K562 (cell line): ENCODE results near the gene RBPMS2. TPM values are rescaled to one million over a fixed set of nuclear protein-coding genes. Genes with fewer than 3 reads are reported as not detected.
A peak's percentile ranks its signal among the peaks of the same experiment; 100 is the strongest.

Experiments
- ATAC-seq: fragments of 200-7000 bp; cut with Tn5 transposase; 3 replicates; pipeline ENCODE4 v1.9.1; 2020; ENCODE audit warnings: moderate library complexity
- BruUV-seq: library from RNA; stranded (reverse); fragments of 400-500 nt; replicated peaks from 2 replicates; lab custom pipeline; 2021; lab: Mats Ljungman, UMichigan
- CTCF ChIA-PET: fragments of 300-600 bp; formaldehyde crosslinking; extraction: SDS; loops from one replicate; lab custom pipeline; 2021; ENCODE audit warnings: low intra/inter-chr PET ratio; lab: Yijun Ruan, JAX
- POLR2A ChIA-PET: fragments of 300-600, 350-650 bp; sonication (Branson Sonifier 250); formaldehyde crosslinking; extraction: SDS; loops from one replicate; lab custom pipeline; 2021; ENCODE audit warnings: antibody characterized with exemption, inconsistent platforms; lab: Yijun Ruan, JAX
- DNase-seq, 4 experiments: peaks; one replicate each; pipeline versions ENCODE4 v3.0.0 to v3.0.0-alpha.2; 2011 to 2018; ENCODE audit warnings: low spot score in 3 of 4, mixed read lengths in 3 of 4; ENCODE audit errors: extremely low read depth in 1 of 4
- FAIRE-seq: peaks from 2 replicates; lab custom pipeline; 2011; peaks lifted over from hg19 to GRCh38; lab: Jason Lieb, UNC
- H2AFZ ChIP-seq: 2 replicates; pipeline ENCODE4 v1.6.0; 2011; ENCODE audit warnings: low read depth, low read length, control low read depth, inconsistent platforms
- H3K27ac ChIP-seq: fragments of 200-600 bp; 3 replicates; pipeline ENCODE4 v1.8.0; 2011; ENCODE audit warnings: low read depth, mild to moderate bottlenecking, control low read depth, inconsistent platforms, low read length, moderate library complexity, mixed read lengths; ENCODE audit errors: extremely low read depth
- H3K27me3 ChIP-seq, 2 experiments: fragments of 300-600 bp in 1 of 2; 2 replicates in 1 of 2; 3 replicates in 1 of 2; pipeline versions ENCODE4 v1.6.0 to v1.8.0; 2011; ENCODE audit warnings: inconsistent platforms in 2 of 2, low read length in 2 of 2, mild to moderate bottlenecking in 1 of 2, mixed read lengths in 1 of 2, moderate library complexity in 1 of 2; ENCODE audit not compliant: control insufficient read depth in 2 of 2, insufficient read depth in 2 of 2
- H3K36me3 ChIP-seq: fragments of 300-600 bp; 3 replicates; pipeline ENCODE4 v1.8.0; 2011; ENCODE audit warnings: mild to moderate bottlenecking, low read length, inconsistent platforms; ENCODE audit not compliant: control insufficient read depth, insufficient read depth
- H3K4me1 ChIP-seq, 2 experiments: fragments of 200-600 bp in 1 of 2; replicated peaks in 1 of 2; 2 replicates in 1 of 2; 3 replicates in 1 of 2; pipeline versions ENCODE4 v1.5.1 to v1.8.0; 2011; ENCODE audit warnings: inconsistent platforms in 2 of 2, low read length in 2 of 2, mild to moderate bottlenecking in 1 of 2, mixed read lengths in 1 of 2, moderate library complexity in 1 of 2; ENCODE audit not compliant: control insufficient read depth in 2 of 2, insufficient read depth in 2 of 2
- H3K4me2 ChIP-seq: 2 replicates; pipeline ENCODE4 v1.6.1; 2011; ENCODE audit warnings: low read length, control low read depth, inconsistent platforms, mixed read lengths; ENCODE audit not compliant: insufficient read depth
- H3K4me3 ChIP-seq: fragments of 200-600 bp; sonication (generic), shearing (Covaris generic); 2 replicates; pipeline ENCODE4 v1.5.1; 2016; ENCODE audit warnings: control low read depth, inconsistent platforms
- H3K79me2 ChIP-seq: fragments of 200-600 bp; 3 replicates; pipeline ENCODE4 v1.8.0; 2011; ENCODE audit warnings: low read length, inconsistent platforms; ENCODE audit not compliant: control insufficient read depth, insufficient read depth
- H3K9ac ChIP-seq, 2 experiments: 2 replicates each; pipeline versions ENCODE4 v1.6.0 to v1.6.1; 2011; ENCODE audit warnings: low read depth in 2 of 2, low read length in 2 of 2, control low read depth in 1 of 2, inconsistent platforms in 1 of 2, mild to moderate bottlenecking in 1 of 2, mixed read lengths in 1 of 2; ENCODE audit not compliant: insufficient read depth in 1 of 2
- H3K9me1 ChIP-seq: one replicate; pipeline ENCODE4 v1.6.0; 2011; ENCODE audit warnings: inconsistent platforms, mild to moderate bottlenecking, low read length, moderate library complexity; ENCODE audit not compliant: control insufficient read depth, insufficient read depth
- H3K9me3 ChIP-seq: replicated peaks from 2 replicates; pipeline ENCODE4 v1.5.1; 2011; ENCODE audit warnings: low read depth, low read length, inconsistent platforms; ENCODE audit not compliant: control insufficient read depth, insufficient read depth
- H4K20me1 ChIP-seq: replicated peaks from 2 replicates; pipeline ENCODE4 v1.6.1; 2011; ENCODE audit warnings: low read length, inconsistent platforms, mixed read lengths; ENCODE audit not compliant: control insufficient read depth, insufficient read depth
- EGR1 ChIP-seq: fragments of 450-650 bp; conservative IDR thresholded peaks from 2 replicates; pipeline ENCODE4 v1.6.1; 2017; ENCODE audit warnings: mild to moderate bottlenecking
- LCOR ChIP-seq: sonication (generic); formaldehyde crosslinking; IDR thresholded peaks from 2 replicates; pipeline ENCODE4 v1.8.0; 2022; ENCODE audit warnings: mild to moderate bottlenecking, missing genetic modification reagents
- NCOA1 ChIP-seq: fragments of 450-650 bp; IDR thresholded peaks from 2 replicates; pipeline ENCODE4 v1.6.1; 2016; ENCODE audit warnings: low read depth
- POLR3G ChIP-seq: IDR thresholded peaks from 2 replicates; pipeline ENCODE4 v1.6.1; 2011; ENCODE audit not compliant: insufficient read length, insufficient replicate concordance; ENCODE audit errors: extremely low read depth
- RAD21 ChIP-seq, 2 experiments: fragments of 250-450 bp in 1 of 2; fragments of 450-650 bp in 1 of 2; sonication (Bioruptor Pico) in 1 of 2; formaldehyde crosslinking in 1 of 2; IDR thresholded peaks in 1 of 2; conservative IDR thresholded peaks in 1 of 2; 2 replicates each; pipeline versions ENCODE4 v1.4.0 to v1.8.0; 2020 to 2022; ENCODE audit warnings: mild to moderate bottlenecking in 2 of 2, moderate library complexity in 1 of 2
- ZFP36 ChIP-seq: fragments of 150-350 bp; IDR thresholded peaks from 2 replicates; pipeline ENCODE4 v1.6.1; 2018; ENCODE audit warnings: low read length, low read depth; ENCODE audit not compliant: partially characterized antibody
- ZNF311 ChIP-seq: fragments of 250-450 bp; sonication (Bioruptor Pico); IDR thresholded peaks from 2 replicates; pipeline ENCODE4 v1.4.0; 2020; ENCODE audit warnings: mild to moderate bottlenecking, moderate library complexity
- ZNF551 ChIP-seq: fragments of 250-450 bp; sonication (Bioruptor Pico); IDR thresholded peaks from 2 replicates; pipeline ENCODE4 v1.5.0; 2021; ENCODE audit warnings: mild to moderate bottlenecking, moderate library complexity
- WGBS: fragments of 100-300 bp; shearing (Covaris generic); methylation state at CpG from one replicate; pipeline ENCODE4 v1.1.6; 2016; ENCODE audit warnings: low coverage, mixed read lengths; ENCODE audit not compliant: insufficient coverage; ENCODE audit errors: missing lambda C conversion rate; 5-methylcytosine and 5-hydroxymethylcytosine counted together
- in situ Hi-C: fragments of 300-500 bp; cut with MboI; formaldehyde crosslinking; loops from 4 replicates; pipeline ENCODE4 v1.15.0; 2018; ENCODE audit warnings: inconsistent platforms, mixed read lengths
- intact Hi-C: fragments of 100-400 bp; cut with micrococcal nuclease; formaldehyde crosslinking; loops from 2 replicates; pipeline ENCODE4 v1.14.2; 2022
- polyA plus RNA-seq, 8 experiments: library from polyadenylated mRNA; depleted of rRNA in 4 of 8; stranded (reverse) in 5 of 8; unstranded in 3 of 8; fragments of >200 nt; fragmentation: Nextera tagmentation in 2 of 8; fragmentation: Illumina TruSeq in 1 of 8; extraction: Ambion mirVana in 2 of 8; extraction: Trizol in 1 of 8; gene quantifications; 2 replicates each; pipeline versions ENCODE4 v1.2.1 to v1.2.3, GENCODE V29; 2011 to 2014; ENCODE audit warnings: inconsistent platforms in 1 of 8, missing spikeins in 1 of 8
- total RNA-seq, 7 experiments: library from RNA; depleted of rRNA in 6 of 7; stranded (reverse); fragments of >200 nt in 6 of 7; fragmentation: Illumina TruSeq in 2 of 7; extraction: Trizol in 2 of 7; gene quantifications; 2 replicates each; pipeline versions ENCODE4 v1.2.1 to v1.2.3, GENCODE V29; 2011 to 2021; ENCODE audit warnings: low replicate concordance in 1 of 7
- TF ChIP-seq, protein P1 (sequence below): fragments of 250-450 bp; sonication (Bioruptor Pico); IDR thresholded peaks from 2 replicates; pipeline ENCODE4 v1.8.0; 2022; ENCODE audit warnings: inconsistent platforms, mild to moderate bottlenecking, moderate library complexity, borderline replicate concordance
- TF ChIP-seq, protein P2 (sequence below), 3 experiments: IDR thresholded peaks in 2 of 3; conservative IDR thresholded peaks in 1 of 3; 2 replicates each; pipeline ENCODE4 v1.5.1; 2011 to 2012; ENCODE audit warnings: low read length in 3 of 3, mild to moderate bottlenecking in 3 of 3, control low read depth in 2 of 3, improper control_type of control experiment in 1 of 3, inconsistent platforms in 1 of 3, low read depth in 1 of 3, mixed read lengths in 1 of 3, moderate library complexity in 1 of 3; ENCODE audit not compliant: insufficient read depth in 2 of 3

The RBPMS2 gene
- total and polyA plus RNA-seq, 9 of the 15 experiments (the other 6 are each of a cell fraction or from before 2014, with no cell fraction given) = 0.11 to 2.6 (median 0.37) TPM; not detected in 1

DNA sequence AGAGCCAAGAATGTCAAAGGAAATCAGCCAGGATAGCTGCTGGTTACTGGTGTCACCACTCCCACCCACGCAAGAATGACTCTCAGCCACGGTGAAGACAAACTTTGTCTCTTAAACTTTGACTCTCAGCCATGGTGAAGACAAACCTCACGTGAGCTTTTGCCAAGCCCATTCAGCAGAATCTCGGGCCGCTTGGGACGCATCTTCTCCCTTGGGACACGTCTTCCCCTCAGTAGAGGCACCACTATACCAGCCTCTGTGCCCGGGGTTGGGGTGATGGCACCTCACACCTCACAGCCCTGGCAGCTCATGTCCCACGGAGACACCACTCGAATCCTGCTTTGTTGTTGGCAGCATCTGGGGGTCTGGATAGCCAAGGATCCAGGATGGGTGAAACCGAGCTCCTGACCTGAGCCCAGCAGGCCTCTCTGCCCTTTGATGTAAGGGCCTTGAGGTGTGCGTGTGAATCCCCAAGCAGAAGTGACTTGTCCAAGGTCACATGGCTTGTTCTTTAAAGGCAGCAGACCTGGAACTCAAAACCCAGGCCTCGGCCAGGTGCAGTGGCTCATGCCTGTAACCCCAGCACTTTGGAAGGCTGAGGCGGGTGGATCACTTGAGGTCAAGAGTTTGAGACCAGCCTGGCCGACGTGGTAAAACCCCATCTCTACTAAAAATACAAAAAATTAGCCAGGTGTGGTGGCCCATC, 21.8 kb downstream of the RBPMS2 start:
- Histone ChIP-seq H3K9ac (no peak overlapping the region), H3K4me2 (no peak overlapping the region), H3K27me3 (peaks cover 36 to 82% of the 10 kb centered on the region in 2 experiments), H3K4me3 (no peak overlapping the region), H3K9me1 (no peaks in the 10 kb centered on the region), H3K36me3 (no peaks in the 10 kb centered on the region), H3K79me2 (no peaks in the 10 kb centered on the region), H4K20me1 (no peaks in the 10 kb centered on the region), H3K9me3 (no peaks in the 10 kb centered on the region), H2AFZ (no peak overlapping the region), H3K4me1 (peaks cover 0 to 11% of the 10 kb centered on the region in 2 experiments; a peak in 3 of 5 replicates), H3K27ac (no peak overlapping the region)
- TF ChIP-seq ZNF311 (CRISPR knock-in tag) (no peak), EGR1 (peak; percentile 59)
- BruUV-seq = no TSS peak
- in situ Hi-C loops (no loop called here), intact Hi-C loops (no loop called here)
- FAIRE-seq = peak; percentile 6
- DNase-seq = no peak
- POLR2A ChIA-PET = interaction anchor here (0.6 to 0.8 kb wide), 2 partner anchors 20 to 141 kb away, joined by 3 read pairs; no protein-coding TSS in a partner anchor
- ATAC-seq = no peak
- CTCF ChIA-PET = no interaction called here
- 4% methylated on average over 16 of the region's 16 CpGs for WGBS

DNA sequence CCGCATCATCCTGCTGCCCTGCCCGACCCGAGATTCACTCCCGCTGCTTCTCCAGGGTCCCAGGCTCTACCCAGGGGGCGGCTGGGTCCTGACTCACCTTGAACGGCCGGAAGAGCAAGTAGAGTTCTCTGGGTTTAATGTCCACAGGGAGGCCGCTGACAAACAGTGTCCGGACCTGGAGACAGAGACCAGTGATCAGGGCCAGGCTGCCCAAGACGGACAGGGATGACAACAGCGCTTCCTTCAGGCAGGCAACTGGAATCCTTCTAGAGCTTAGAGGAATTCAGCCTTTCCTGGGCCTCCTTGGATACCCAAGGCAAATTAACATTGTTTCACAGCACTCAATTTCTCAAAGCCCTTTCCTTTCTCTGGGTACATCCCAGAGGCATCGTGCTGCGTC, 23.9 kb downstream of the RBPMS2 start:
- Histone ChIP-seq H3K4me3 (no peak overlapping the region), H3K4me1 (peaks cover 0 to 14% of the 10 kb centered on the region in 2 experiments; a peak in 3 of 5 replicates), H2AFZ (peak overlapping the region; percentile 73; the same call in 1 of the 2 replicates), H3K9ac (peak overlapping the region in 1 of 2 experiments; percentile 50; a peak in 1 of 4 replicates), H3K9me3 (no peaks in the 10 kb centered on the region), H3K4me2 (no peak overlapping the region), H3K9me1 (no peaks in the 10 kb centered on the region), H3K79me2 (no peaks in the 10 kb centered on the region), H3K27ac (no peak overlapping the region), H4K20me1 (no peaks in the 10 kb centered on the region; the same call in 1 of the 2 replicates), H3K27me3 (peaks cover 55 to 93% of the 10 kb centered on the region in 2 experiments), H3K36me3 (no peaks in the 10 kb centered on the region)
- intact Hi-C loops (no loop called here), in situ Hi-C loops (no loop called here)
- no TSS peak for BruUV-seq
- FAIRE-seq (no peak), DNase-seq (peak in 1 of 4 experiments; percentile 32), ATAC-seq (peak; percentile 67)
- 10% methylated on average over 13 of the region's 13 CpGs for WGBS
- ChIA-PET POLR2A (no interaction called here), CTCF (no interaction called here)
- TF ChIP-seq LCOR (CRISPR knock-in tag) (no peak), ZNF551 (CRISPR knock-in tag) (no peak), ZFP36 (peak; percentile 42), POLR3G (no peak), RAD21 (CRISPR knock-in tag; conservative IDR thresholded peaks at IDR 0.05 in 1 of 2, IDR thresholded peaks at IDR 0.05 in 1 of 2) (peak in 1 of 2 experiments; percentile 29; a peak in 2 of 4 replicates), NCOA1 (no peak)
- TF ChIP-seq, protein P1, sequence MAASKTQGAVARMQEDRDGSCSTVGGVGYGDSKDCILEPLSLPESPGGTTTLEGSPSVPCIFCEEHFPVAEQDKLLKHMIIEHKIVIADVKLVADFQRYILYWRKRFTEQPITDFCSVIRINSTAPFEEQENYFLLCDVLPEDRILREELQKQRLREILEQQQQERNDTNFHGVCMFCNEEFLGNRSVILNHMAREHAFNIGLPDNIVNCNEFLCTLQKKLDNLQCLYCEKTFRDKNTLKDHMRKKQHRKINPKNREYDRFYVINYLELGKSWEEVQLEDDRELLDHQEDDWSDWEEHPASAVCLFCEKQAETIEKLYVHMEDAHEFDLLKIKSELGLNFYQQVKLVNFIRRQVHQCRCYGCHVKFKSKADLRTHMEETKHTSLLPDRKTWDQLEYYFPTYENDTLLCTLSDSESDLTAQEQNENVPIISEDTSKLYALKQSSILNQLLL (CRISPR knock-in tag) = no peak
- TF ChIP-seq, protein P2, sequence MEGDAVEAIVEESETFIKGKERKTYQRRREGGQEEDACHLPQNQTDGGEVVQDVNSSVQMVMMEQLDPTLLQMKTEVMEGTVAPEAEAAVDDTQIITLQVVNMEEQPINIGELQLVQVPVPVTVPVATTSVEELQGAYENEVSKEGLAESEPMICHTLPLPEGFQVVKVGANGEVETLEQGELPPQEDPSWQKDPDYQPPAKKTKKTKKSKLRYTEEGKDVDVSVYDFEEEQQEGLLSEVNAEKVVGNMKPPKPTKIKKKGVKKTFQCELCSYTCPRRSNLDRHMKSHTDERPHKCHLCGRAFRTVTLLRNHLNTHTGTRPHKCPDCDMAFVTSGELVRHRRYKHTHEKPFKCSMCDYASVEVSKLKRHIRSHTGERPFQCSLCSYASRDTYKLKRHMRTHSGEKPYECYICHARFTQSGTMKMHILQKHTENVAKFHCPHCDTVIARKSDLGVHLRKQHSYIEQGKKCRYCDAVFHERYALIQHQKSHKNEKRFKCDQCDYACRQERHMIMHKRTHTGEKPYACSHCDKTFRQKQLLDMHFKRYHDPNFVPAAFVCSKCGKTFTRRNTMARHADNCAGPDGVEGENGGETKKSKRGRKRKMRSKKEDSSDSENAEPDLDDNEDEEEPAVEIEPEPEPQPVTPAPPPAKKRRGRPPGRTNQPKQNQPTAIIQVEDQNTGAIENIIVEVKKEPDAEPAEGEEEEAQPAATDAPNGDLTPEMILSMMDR (IDR thresholded peaks at IDR 0.05 in 2 of 3, conservative IDR thresholded peaks at IDR 0.05 in 1 of 3; ENCODE audit: insufficient read depth in 2 of 3, low read depth in 1 of 3, low read length in 3 of 3) = peak; percentile 41 to 53 (median 44); a peak in 5 of 6 replicates
